Osteocyte (in vitro differentiated cells): Measurements from ENCODE around the gene TXNIP. TPM values are rescaled to one million over a fixed set of nuclear protein-coding genes. Genes with fewer than 3 reads are reported as not detected.
A peak's percentile ranks its signal among the peaks of the same experiment; 100 is the strongest.

Source experiments
- DNase-seq: peaks from one replicate; pipeline ENCODE4 v3.0.0; 2021; ENCODE audit warnings: mixed read lengths; ENCODE audit not compliant: unreplicated experiment; ENCODE audit errors: extremely low spot score
- H3K27ac Mint-ChIP-seq: one replicate; pipeline ENCODE4 v1.8.0; 2021; ENCODE audit warnings: mild to moderate bottlenecking, mixed read lengths; ENCODE audit not compliant: unreplicated experiment
- H3K27me3 Mint-ChIP-seq: one replicate; pipeline ENCODE4 v1.8.0; 2021; ENCODE audit warnings: mixed read lengths; ENCODE audit not compliant: unreplicated experiment
- H3K36me3 Mint-ChIP-seq: one replicate; pipeline ENCODE4 v1.8.0; 2021; ENCODE audit warnings: mixed read lengths; ENCODE audit not compliant: unreplicated experiment
- H3K4me1 Mint-ChIP-seq: one replicate; pipeline ENCODE4 v1.8.0; 2021; ENCODE audit warnings: mixed read lengths; ENCODE audit not compliant: unreplicated experiment
- H3K4me3 Mint-ChIP-seq: one replicate; pipeline ENCODE4 v1.8.0; 2021; ENCODE audit warnings: mild to moderate bottlenecking, moderate library complexity, mixed read lengths; ENCODE audit not compliant: unreplicated experiment
- H3K9me3 Mint-ChIP-seq: one replicate; pipeline ENCODE4 v1.8.0; 2021; ENCODE audit warnings: mixed read lengths; ENCODE audit not compliant: unreplicated experiment
- CTCF ChIP-seq: fragments of 200-600 bp; sonication (generic); IDR thresholded peaks from 2 replicates; pipeline ENCODE4 v1.5.0; 2021; ENCODE audit warnings: antibody characterized with exemption, mild to moderate bottlenecking, moderate library complexity
- total RNA-seq: library from RNA; stranded (reverse); gene quantifications from 2 replicates; pipeline ENCODE4 v1.2.1, GENCODE V29; 2021

Gene TXNIP
- total RNA-seq, 1 donor from 2014 or later, result 246 TPM

- no peaks in the 10 kb centered on the region for H3K9me3 Mint-ChIP-seq
Observed at GRCh38 chr1:145979746-145980456, 16.5 kb downstream of the TXNIP start.

DNA sequence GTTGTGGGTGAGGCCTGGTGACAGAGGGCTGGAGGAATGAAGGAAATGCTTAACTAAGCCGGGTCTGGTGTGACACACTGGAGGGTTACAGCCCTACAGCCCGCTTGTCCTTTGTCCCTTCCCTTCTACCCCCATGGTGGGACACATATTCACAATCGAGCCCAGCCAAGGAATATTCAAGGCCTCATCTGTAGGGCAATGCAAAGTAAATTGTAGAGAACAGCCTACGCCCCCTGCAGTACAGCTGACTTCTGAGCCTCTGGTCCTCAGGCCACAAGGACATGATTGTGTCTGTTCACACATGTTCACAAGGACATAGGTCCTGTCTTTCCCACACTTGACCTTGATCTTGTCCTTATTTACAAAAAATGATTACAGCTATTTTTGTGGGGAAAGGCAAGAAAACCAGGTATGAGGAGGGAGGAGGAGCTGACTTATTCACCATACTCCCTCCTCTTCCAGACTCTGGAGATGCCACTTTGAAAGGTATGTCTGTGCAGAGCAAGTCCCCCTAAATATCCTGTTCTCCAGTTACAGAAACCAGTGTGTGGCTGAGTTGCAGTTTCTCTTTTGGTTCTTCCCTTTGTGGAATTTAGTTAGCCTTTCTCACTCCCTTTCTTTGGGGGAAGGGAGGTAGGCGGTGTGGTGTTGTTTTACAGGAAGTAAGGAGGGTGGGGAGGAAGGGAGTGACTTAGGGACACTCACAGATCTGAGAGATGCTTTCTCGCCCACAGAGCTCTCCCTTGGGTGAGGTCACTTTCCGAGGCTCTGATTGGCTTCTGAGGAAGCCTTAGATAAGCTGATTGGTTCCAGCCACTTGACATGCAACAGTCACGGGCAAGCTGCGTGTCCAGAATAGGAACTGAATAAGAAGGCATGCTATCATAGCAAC lies 17.3 kb downstream of the TXNIP start:
- Mint-ChIP-seq H3K9me3 (no peaks in the 10 kb centered on the region), H3K4me1 (peaks cover 6% of the 10 kb centered on the region), H3K27me3 (no peaks in the 10 kb centered on the region), H3K27ac (no peak overlapping the region), H3K4me3 (no peak overlapping the region), H3K36me3 (no peaks in the 10 kb centered on the region)
- DNase-seq, result peak; percentile 95
- peak; percentile 54 for TF ChIP-seq CTCF

More at GRCh38 chr1:145979746-145980456, 16.5 kb downstream of the TXNIP start:
- TF ChIP-seq CTCF, result no peak
- no peak for DNase-seq
- no peak overlapping the region for H3K27ac Mint-ChIP-seq
- peaks cover 8% of the 10 kb centered on the region for H3K4me1 Mint-ChIP-seq
- no peaks in the 10 kb centered on the region for H3K27me3 Mint-ChIP-seq
- H3K36me3 Mint-ChIP-seq, result no peaks in the 10 kb centered on the region
- no peak overlapping the region for H3K4me3 Mint-ChIP-seq

GRCh38 chr1:145978471-145978853 lies 17.9 kb downstream of the TXNIP start:
- H3K4me1 Mint-ChIP-seq, result peaks cover 6% of the 10 kb centered on the region
- H3K27me3 Mint-ChIP-seq, result no peaks in the 10 kb centered on the region
- no peak for TF ChIP-seq CTCF

GRCh38 chr1:145977486-145978470 lies 18.6 kb downstream of the TXNIP start:
- Mint-ChIP-seq H3K36me3 (no peaks in the 10 kb centered on the region), H3K27me3 (no peaks in the 10 kb centered on the region), H3K4me1 (peaks cover 6% of the 10 kb centered on the region), H3K27ac (no peak overlapping the region), H3K9me3 (no peaks in the 10 kb centered on the region), H3K4me3 (peak overlapping the region; percentile 24)
- peak; percentile 87 for DNase-seq
- peak; percentile 88 for TF ChIP-seq CTCF

More at GRCh38 chr1:145978471-145978853, 17.9 kb downstream of the TXNIP start:
- H3K27ac Mint-ChIP-seq, result no peak overlapping the region
- H3K4me3 Mint-ChIP-seq, result no peak overlapping the region
- no peaks in the 10 kb centered on the region for H3K9me3 Mint-ChIP-seq
- H3K36me3 Mint-ChIP-seq, result no peaks in the 10 kb centered on the region
- DNase-seq, result no peak
